Parathyroid adenoma (tissue), 2 donors: ENCODE measurements around the gene NETO2.
"Not testable (repeated sequence)": the region's sequence is repeated elsewhere in the genome, so short reads cannot be mapped to it uniquely, and the experiment has no call there.

ENCODE experiments used
- H2AFZ ChIP-seq: fragments of 300-600 bp; sonication (generic); one replicate; pipeline ENCODE4 v1.7.0; 2017; ENCODE audit warnings: antibody characterized with exemption, mild to moderate bottlenecking
- H3K27ac ChIP-seq: fragments of 300-600 bp; sonication (generic); one replicate; pipeline ENCODE4 v1.7.0; 2017
- H3K27me3 ChIP-seq: fragments of 300-600 bp; sonication (generic); one replicate; pipeline ENCODE4 v1.7.0; 2017; ENCODE audit warnings: low read length; ENCODE audit not compliant: control insufficient read depth, insufficient read depth
- H3K36me3 ChIP-seq: fragments of 300-600 bp; sonication (generic); one replicate; pipeline ENCODE4 v1.7.0; 2017; ENCODE audit warnings: low read length; ENCODE audit not compliant: control insufficient read depth, insufficient read depth
- H3K4me1 ChIP-seq: fragments of 300-600 bp; sonication (generic); one replicate; pipeline ENCODE4 v1.7.0; 2017; ENCODE audit warnings: control low read depth
- H3K4me2 ChIP-seq: fragments of 300-600 bp; sonication (generic); one replicate; pipeline ENCODE4 v1.7.0; 2017; ENCODE audit warnings: low read length
- H3K4me3 ChIP-seq: fragments of 300-600 bp; sonication (generic); one replicate; pipeline ENCODE4 v1.7.0; 2017; ENCODE audit warnings: low read depth, low read length
- H3K79me2 ChIP-seq: fragments of 300-600 bp; sonication (generic); one replicate; pipeline ENCODE4 v1.7.0; 2017; ENCODE audit warnings: control low read depth
- H3K9ac ChIP-seq: fragments of 300-600 bp; sonication (generic); one replicate; pipeline ENCODE4 v1.7.0; 2017; ENCODE audit warnings: mild to moderate bottlenecking
- H3K9me3 ChIP-seq: fragments of 300-600 bp; sonication (generic); one replicate; pipeline ENCODE4 v1.7.0; 2017; ENCODE audit warnings: low read length; ENCODE audit not compliant: control insufficient read depth
- TF ChIP-seq, protein P1 (sequence below): fragments of 300-600 bp; sonication (generic); IDR thresholded peaks from one replicate; pipeline ENCODE4 v1.7.0; 2017; ENCODE audit warnings: antibody characterized with exemption, mild to moderate bottlenecking
- donor health status: primary hyperparathyroidism.

Gene NETO2

GRCh38 chr16:47061204-47061603 lies 82.5 kb downstream of the NETO2 start:
- Histone ChIP-seq H3K9me3 (no peaks in the 10 kb centered on the region), H3K4me2 (no peak overlapping the region), H3K27me3 (no peaks in the 10 kb centered on the region), H3K4me1 (no peaks in the 10 kb centered on the region), H3K79me2 (no peaks in the 10 kb centered on the region), H3K27ac (no peak overlapping the region), H2AFZ (no peak overlapping the region), H3K9ac (no peak overlapping the region), H3K36me3 (no peaks in the 10 kb centered on the region), H3K4me3 (no peak overlapping the region)
- TF ChIP-seq, protein P1, sequence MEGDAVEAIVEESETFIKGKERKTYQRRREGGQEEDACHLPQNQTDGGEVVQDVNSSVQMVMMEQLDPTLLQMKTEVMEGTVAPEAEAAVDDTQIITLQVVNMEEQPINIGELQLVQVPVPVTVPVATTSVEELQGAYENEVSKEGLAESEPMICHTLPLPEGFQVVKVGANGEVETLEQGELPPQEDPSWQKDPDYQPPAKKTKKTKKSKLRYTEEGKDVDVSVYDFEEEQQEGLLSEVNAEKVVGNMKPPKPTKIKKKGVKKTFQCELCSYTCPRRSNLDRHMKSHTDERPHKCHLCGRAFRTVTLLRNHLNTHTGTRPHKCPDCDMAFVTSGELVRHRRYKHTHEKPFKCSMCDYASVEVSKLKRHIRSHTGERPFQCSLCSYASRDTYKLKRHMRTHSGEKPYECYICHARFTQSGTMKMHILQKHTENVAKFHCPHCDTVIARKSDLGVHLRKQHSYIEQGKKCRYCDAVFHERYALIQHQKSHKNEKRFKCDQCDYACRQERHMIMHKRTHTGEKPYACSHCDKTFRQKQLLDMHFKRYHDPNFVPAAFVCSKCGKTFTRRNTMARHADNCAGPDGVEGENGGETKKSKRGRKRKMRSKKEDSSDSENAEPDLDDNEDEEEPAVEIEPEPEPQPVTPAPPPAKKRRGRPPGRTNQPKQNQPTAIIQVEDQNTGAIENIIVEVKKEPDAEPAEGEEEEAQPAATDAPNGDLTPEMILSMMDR = no peak

- Histone ChIP-seq H3K4me1 (no peaks in the 10 kb centered on the region), H3K9ac (no peak overlapping the region), H3K27ac (no peak overlapping the region), H3K4me3 (no peak overlapping the region), H3K36me3 (no peaks in the 10 kb centered on the region), H3K27me3 (no peaks in the 10 kb centered on the region), H3K79me2 (no peaks in the 10 kb centered on the region), H2AFZ (no peak overlapping the region), H3K9me3 (no peaks in the 10 kb centered on the region), H3K4me2 (no peak overlapping the region)
- TF ChIP-seq, protein P1 = no peak
Measured at GRCh38 chr16:47060596-47060995, 83.1 kb downstream of the NETO2 start.

- Histone ChIP-seq H3K27me3 (no peaks in the 10 kb centered on the region), H3K4me1 (no peaks in the 10 kb centered on the region), H3K9me3 (no peaks in the 10 kb centered on the region), H3K4me2 (no peak overlapping the region), H3K4me3 (no peak overlapping the region), H2AFZ (no peak overlapping the region), H3K79me2 (no peaks in the 10 kb centered on the region), H3K27ac (no peak overlapping the region), H3K9ac (no peak overlapping the region), H3K36me3 (no peaks in the 10 kb centered on the region)
- TF ChIP-seq, protein P1 = no peak
Measured at GRCh38 chr16:47059991-47060390, 83.8 kb downstream of the NETO2 start.

DNA sequence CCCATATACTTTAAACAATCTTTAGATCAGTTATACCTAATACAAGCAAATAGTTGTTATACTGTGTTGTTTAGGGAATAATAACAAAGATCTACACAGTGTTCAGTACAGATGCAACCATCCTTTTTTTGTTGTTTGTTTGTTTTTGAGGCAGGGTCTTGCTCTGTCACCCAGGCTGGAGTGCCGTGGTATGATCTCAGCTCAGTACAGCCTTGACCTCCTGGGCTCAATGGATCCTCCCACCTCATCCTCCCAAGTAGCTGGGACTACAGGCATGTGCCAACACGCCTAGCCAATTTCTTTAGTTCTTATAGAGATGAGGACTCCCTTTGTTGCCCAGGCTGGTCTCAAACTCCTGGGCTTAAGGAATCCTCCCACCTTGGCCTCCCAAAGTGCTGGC lies 84.6 kb downstream of the NETO2 start:
- not testable (repeated sequence) for H3K4me1 ChIP-seq, H3K79me2 ChIP-seq, H3K36me3 ChIP-seq, H2AFZ ChIP-seq, H3K27ac ChIP-seq, H3K27me3 ChIP-seq, H3K4me2 ChIP-seq, H3K4me3 ChIP-seq, H3K9ac ChIP-seq, H3K9me3 ChIP-seq

DNA sequence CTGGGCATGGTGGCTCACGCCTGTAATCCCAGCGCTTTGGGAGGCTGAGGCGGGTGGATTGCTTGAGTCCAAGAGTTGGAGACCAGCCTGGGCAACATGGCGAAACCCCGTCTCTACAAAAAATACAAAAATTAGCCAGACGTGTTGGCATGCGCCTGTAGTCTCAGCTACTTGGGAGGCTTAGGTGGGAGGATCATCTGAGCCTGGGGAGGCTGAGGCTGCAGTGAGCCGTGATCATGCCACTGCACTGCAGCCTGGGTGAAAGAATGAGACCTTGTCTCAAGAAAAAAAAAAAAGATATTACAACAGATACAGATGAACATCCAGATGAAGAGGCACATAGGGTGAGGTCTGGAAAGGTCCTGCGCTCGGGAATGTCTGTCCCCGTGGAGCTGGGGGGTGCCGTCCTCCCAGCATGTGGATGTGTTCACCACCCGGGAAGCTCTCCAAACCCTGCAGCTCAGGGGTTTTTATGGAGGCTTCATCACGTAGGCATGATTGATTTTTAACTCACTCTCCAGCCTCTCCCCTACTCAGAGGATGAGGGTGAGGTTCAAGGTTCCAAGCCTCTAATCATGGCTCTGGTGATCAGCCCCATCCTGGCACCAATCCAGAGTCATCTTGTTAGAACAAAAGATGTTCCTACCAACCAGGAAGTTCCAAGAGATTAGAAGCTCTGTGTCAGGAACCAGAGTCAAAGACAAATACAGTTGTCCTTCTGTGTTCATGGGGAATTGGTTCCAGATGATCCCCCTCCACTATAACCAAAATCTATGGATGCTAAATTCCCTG lies 85.3 kb downstream of the NETO2 start:
- no peak overlapping the region for H3K27ac ChIP-seq
- H3K27me3 ChIP-seq = no peaks in the 10 kb centered on the region
- no peaks in the 10 kb centered on the region for H3K79me2 ChIP-seq
- H2AFZ ChIP-seq = no peak overlapping the region
- no peaks in the 10 kb centered on the region for H3K36me3 ChIP-seq
- H3K4me1 ChIP-seq = no peaks in the 10 kb centered on the region
- H3K9ac ChIP-seq = no peak overlapping the region
- H3K4me2 ChIP-seq = no peak overlapping the region
- TF ChIP-seq, protein P1 = no peak
- H3K9me3 ChIP-seq = no peaks in the 10 kb centered on the region
- no peak overlapping the region for H3K4me3 ChIP-seq
